Measurements from ENCODE around the gene TLN1. TPM values are rescaled to one million over a fixed set of nuclear protein-coding genes. Genes with fewer than 3 reads are reported as not detected.

The TLN1 gene
- total and polyA plus RNA-seq, 2 of the 8 experiments (the other 6 are each of a cell fraction or from before 2014, with no cell fraction given), result 28.1 to 90.1 TPM

DNA sequence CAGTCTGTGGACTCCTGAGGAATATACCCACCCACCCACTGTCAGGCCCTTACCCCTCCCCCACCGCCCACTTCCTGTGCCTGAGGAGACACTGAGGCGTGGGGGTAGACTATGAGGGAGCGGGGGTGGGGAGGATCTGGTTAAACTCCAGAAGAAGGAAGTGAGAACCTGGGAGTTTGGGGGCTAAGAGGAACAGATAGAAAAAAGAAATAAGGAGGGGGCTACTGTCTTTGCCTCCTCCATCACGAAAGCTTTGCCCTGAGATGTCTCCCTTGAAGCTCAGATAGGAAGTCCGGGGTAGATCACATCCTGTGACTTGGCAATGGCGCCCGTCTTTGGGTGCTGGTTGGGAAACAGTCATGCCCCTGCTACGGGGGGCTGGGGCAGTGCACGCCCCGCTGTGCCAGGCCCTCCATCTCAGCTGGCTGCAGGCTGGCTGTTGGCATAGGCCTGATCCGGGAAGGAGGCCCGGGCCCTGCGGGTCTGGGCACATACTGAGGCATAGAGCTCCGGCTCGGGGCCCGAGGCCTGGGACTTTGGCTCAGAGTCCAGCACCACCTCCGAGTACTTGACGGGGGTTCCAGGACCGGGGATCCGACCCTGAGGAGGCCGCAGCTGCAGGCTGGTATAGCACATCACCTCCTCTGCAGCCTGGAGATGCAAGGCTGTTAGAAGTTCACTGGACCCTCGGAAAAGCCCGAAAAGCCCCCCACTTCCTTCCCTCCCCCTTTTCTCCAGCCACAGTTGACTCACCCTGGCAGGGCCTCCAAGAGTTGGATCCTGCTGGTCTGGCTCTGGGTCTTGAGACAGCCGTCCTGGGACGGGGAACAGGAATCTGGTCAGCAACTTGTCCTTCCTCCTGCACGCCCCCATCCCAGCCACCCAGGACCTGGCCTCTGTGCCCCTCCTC, 82.3 kb downstream of the TLN1 start:
- Histone ChIP-seq H3K79me2 (ENCODE audit: control insufficient read depth in 1 of 2, insufficient read depth in 2 of 2, low read length in 2 of 2) (no peaks in the 10 kb centered on the region), H4K5ac (ENCODE audit: insufficient read length, low read depth, low read length) (no peak overlapping the region), H3K27ac (ENCODE audit: low read depth, low read length) (no peak overlapping the region), H3K4me3 (ENCODE audit: extremely low read depth in 1 of 4, insufficient read depth in 2 of 4, low read depth in 3 of 4, low read length in 4 of 4) (no peak overlapping the region; a peak in 1 of 8 replicates), H3K4ac (replicated peaks; ENCODE audit: insufficient read length, low read depth, low read length) (no peak overlapping the region), H3K9ac (replicated peaks in 1 of 4; ENCODE audit: extremely low read depth in 1 of 4, low read depth in 3 of 4, low read length in 3 of 4) (no peak overlapping the region), H2BK120ac (replicated peaks; ENCODE audit: low read depth, low read length) (peak overlapping the region; percentile 10), H3K27me3 (replicated peaks in 1 of 4; ENCODE audit: control insufficient read depth in 3 of 4, extremely low read depth in 1 of 4, insufficient read depth in 3 of 4, low read length in 3 of 4) (no peaks in the 10 kb centered on the region), H2BK15ac (ENCODE audit: low read length) (0 out of 2 replicates have a peak overlapping the region, but pooled peaks have one; percentile 72), H3K56ac (replicated peaks; ENCODE audit: insufficient read length, low read depth, low read length) (no peak overlapping the region), H3K23me2 (ENCODE audit: low read depth, low read length) (peaks cover 10% of the 10 kb centered on the region; the same call in 1 of the 2 replicates), H3K4me2 (ENCODE audit: insufficient read depth in 1 of 2, low read depth in 2 of 2, low read length in 2 of 2) (peak overlapping the region in 1 of 2 experiments; percentile 45; a peak in 1 of 4 replicates), H3K36me3 (ENCODE audit: control insufficient read depth in 2 of 4, insufficient read depth in 4 of 4, low read length in 3 of 4) (no peaks in the 10 kb centered on the region), H2BK5ac (ENCODE audit: low read depth, low read length) (peak overlapping the region; percentile 52; the same call in 1 of the 2 replicates), H2AK5ac (ENCODE audit: low read depth, low read length) (0 out of 2 replicates have a peak overlapping the region, but pooled peaks have one; percentile 9), H4K91ac (replicated peaks; ENCODE audit: insufficient read length, low read length) (no peak overlapping the region), H3K9me3 (ENCODE audit: insufficient read depth in 2 of 2, low read depth in 1 of 2, low read length in 1 of 2) (no peaks in the 10 kb centered on the region), H4K8ac (ENCODE audit: extremely low read depth, insufficient read depth, low read length) (peak overlapping the region; percentile 9; the same call in 1 of the 2 replicates), H4K20me1 (replicated peaks in 1 of 2; ENCODE audit: control insufficient read depth in 1 of 2, insufficient read depth in 2 of 2, low read length in 2 of 2) (no peaks in the 10 kb centered on the region), H3K23ac (ENCODE audit: insufficient read length) (no peak overlapping the region), H3K4me1 (replicated peaks in 1 of 4; ENCODE audit: control insufficient read depth in 3 of 4, insufficient read depth in 4 of 4, low read length in 3 of 4) (peaks cover 0 to 17% (median 12%) of the 10 kb centered on the region in 4 experiments; a peak in 5 of 7 replicates), H2AFZ (ENCODE audit: low read length) (no peak overlapping the region), H3K14ac (ENCODE audit: insufficient read length) (no peak overlapping the region), H3K79me1 (ENCODE audit: low read depth, low read length) (no peaks in the 10 kb centered on the region), H2BK20ac (ENCODE audit: low read length) (peak overlapping the region; percentile 32; the same call in 1 of the 2 replicates), H3K18ac (ENCODE audit: extremely low read depth, low read length) (no peak overlapping the region), H2BK12ac (ENCODE audit: low read depth, low read length) (peak overlapping the region; percentile 50; the same call in 1 of the 2 replicates)
- ChIA-PET CTCF (ENCODE audit: partially characterized antibody) (interaction anchor here (0.5 to 8.1 kb wide), 11 partner anchors 11 to 83 kb away, joined by 3 to 149 read pairs (median 20); partner anchors contain the start of genes ARHGEF39, CCDC107, CD72 and RMRP), POLR2A (ENCODE audit: partially characterized antibody) (interaction anchor here (0.5 to 6.2 kb wide), 4 partner anchors 7 to 80 kb away, joined by 3 to 53 read pairs (median 3); partner anchors contain the start of genes CCDC107 and RMRP)
- WGBS, 2 experiments (ENCODE audit: extremely low coverage in 1 of 2, insufficient coverage in 1 of 2, insufficient read length in 1 of 2, insufficient replicate concordance in 2 of 2, low coverage in 1 of 2, low lambda C conversion rate in 2 of 2, missing lambda C conversion rate in 1 of 2), result 85% methylated on average over 23 of the region's 26 CpGs; no CpG with 5 or more reads in 1 of the 2 experiments
- no peak for DNase-seq (ENCODE audit: low read depth in 1 of 2, low spot score in 2 of 2)
- no peak for FAIRE-seq
- TF ChIP-seq NANOG (IDR thresholded peaks at IDR 0.05; ENCODE audit: insufficient read depth, low read depth, low read length, poor library complexity, severe bottlenecking) (no peak), SRF (IDR thresholded peaks at IDR 0.05; ENCODE audit: low read depth, low read length) (no peak), JUND (IDR thresholded peaks at IDR 0.05; ENCODE audit: low read length) (no peak), CBX5 (IDR thresholded peaks at IDR 0.05; ENCODE audit: low read depth, low read length) (no peak), SUZ12 (IDR thresholded peaks at IDR 0.05; ENCODE audit: low read length) (no peak), SIRT6 (IDR thresholded peaks at IDR 0.05; ENCODE audit: low read length) (no peak), SAP30 (IDR thresholded peaks at IDR 0.05; ENCODE audit: insufficient read depth, insufficient replicate concordance, low read length) (no peak), RXRA (IDR thresholded peaks at IDR 0.05; ENCODE audit: insufficient read depth, low read depth, low read length) (no peak), CBX8 (IDR thresholded peaks at IDR 0.05; ENCODE audit: borderline replicate concordance, low read depth, low read length) (no peak), BCL11A (IDR thresholded peaks at IDR 0.05; ENCODE audit: low read depth in 2 of 2, low read length in 2 of 2) (no peak), GTF2F1 (IDR thresholded peaks at IDR 0.05; ENCODE audit: borderline replicate concordance, low read depth, low read length) (no peak)
